Colonic mucosa (tissue), 4 donors: ENCODE results near the gene MICALL1. TPM values are rescaled to one million over a fixed set of nuclear protein-coding genes. Genes with fewer than 3 reads are reported as not detected.

Source experiments
- DNase-seq: peaks from one replicate; pipeline ENCODE4 v3.0.0-alpha.2; 2020
- H3K27ac ChIP-seq: fragments of 200-600 bp; one replicate; pipeline ENCODE4 v1.8.0; 2021
- H3K27me3 ChIP-seq: fragments of 200-600 bp; one replicate; pipeline ENCODE4 v1.8.0; 2021
- H3K36me3 ChIP-seq: fragments of 200-600 bp; one replicate; pipeline ENCODE4 v1.8.0; 2021
- H3K4me1 ChIP-seq: fragments of 200-600 bp; one replicate; pipeline ENCODE4 v1.8.0; 2021; ENCODE audit warnings: mild to moderate bottlenecking
- H3K4me3 ChIP-seq: fragments of 200-600 bp; one replicate; pipeline ENCODE4 v1.8.0; 2021
- H3K9ac ChIP-seq, 2 donors: one replicate each; pipeline ENCODE4 v1.7.0; 2013; ENCODE audit warnings: control low read depth in 2 of 2, low read depth in 2 of 2, low read length in 2 of 2
- H3K9me3 ChIP-seq: fragments of 200-600 bp; one replicate; pipeline ENCODE4 v1.8.0; 2021
- intact Hi-C: fragments of 100-400 bp; cut with DNase I; formaldehyde crosslinking; loops from one replicate; pipeline ENCODE4 v1.14.1; 2022
- total RNA-seq, 2 donors: library from RNA; stranded (reverse); fragmentation: NEBNext Ultra II Directional in 1 of 2; extraction: Animal tissue kit (Norgen Biotek cat#: 25700) in 1 of 2; gene quantifications; one replicate each; pipeline ENCODE4 v1.2.1, GENCODE V29; 2021
- TF ChIP-seq, protein P1 (sequence below): fragments of 200-600 bp; IDR thresholded peaks from one replicate; pipeline ENCODE4 v1.8.0; 2022; ENCODE audit warnings: antibody characterized with exemption, mild to moderate bottlenecking
- donor health status: healthy.
- donor health status: DM: no; HTN: no; CAD: no.
- donor health status: DM: no; HTN: no; CAD: no.

The MICALL1 gene
- total RNA-seq, 2 donors from 2014 or later = 27.3 TPM

- H3K27me3 ChIP-seq = no peaks in the 10 kb centered on the region
Observed at GRCh38 chr22:37880668-37881440, 25.2 kb upstream of the MICALL1 start.

GRCh38 chr22:37884420-37884819 lies 21.7 kb upstream of the MICALL1 start:
- Histone ChIP-seq H3K27ac (no peak overlapping the region), H3K27me3 (no peaks in the 10 kb centered on the region), H3K36me3 (peaks cover 5% of the 10 kb centered on the region), H3K4me1 (no peaks in the 10 kb centered on the region), H3K4me3 (no peak overlapping the region), H3K9ac (no peak overlapping the region), H3K9me3 (no peaks in the 10 kb centered on the region)
- DNase-seq = no peak
- intact Hi-C loops = no loop called here
- TF ChIP-seq, protein P1, sequence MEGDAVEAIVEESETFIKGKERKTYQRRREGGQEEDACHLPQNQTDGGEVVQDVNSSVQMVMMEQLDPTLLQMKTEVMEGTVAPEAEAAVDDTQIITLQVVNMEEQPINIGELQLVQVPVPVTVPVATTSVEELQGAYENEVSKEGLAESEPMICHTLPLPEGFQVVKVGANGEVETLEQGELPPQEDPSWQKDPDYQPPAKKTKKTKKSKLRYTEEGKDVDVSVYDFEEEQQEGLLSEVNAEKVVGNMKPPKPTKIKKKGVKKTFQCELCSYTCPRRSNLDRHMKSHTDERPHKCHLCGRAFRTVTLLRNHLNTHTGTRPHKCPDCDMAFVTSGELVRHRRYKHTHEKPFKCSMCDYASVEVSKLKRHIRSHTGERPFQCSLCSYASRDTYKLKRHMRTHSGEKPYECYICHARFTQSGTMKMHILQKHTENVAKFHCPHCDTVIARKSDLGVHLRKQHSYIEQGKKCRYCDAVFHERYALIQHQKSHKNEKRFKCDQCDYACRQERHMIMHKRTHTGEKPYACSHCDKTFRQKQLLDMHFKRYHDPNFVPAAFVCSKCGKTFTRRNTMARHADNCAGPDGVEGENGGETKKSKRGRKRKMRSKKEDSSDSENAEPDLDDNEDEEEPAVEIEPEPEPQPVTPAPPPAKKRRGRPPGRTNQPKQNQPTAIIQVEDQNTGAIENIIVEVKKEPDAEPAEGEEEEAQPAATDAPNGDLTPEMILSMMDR = no peak

More at GRCh38 chr22:37880668-37881440, 25.2 kb upstream of the MICALL1 start:
- DNase-seq = no peak
- H3K9me3 ChIP-seq = no peaks in the 10 kb centered on the region
- H3K4me3 ChIP-seq = no peak overlapping the region
- H3K9ac ChIP-seq = no peak overlapping the region
- intact Hi-C loops = no loop called here
- H3K27ac ChIP-seq = no peak overlapping the region
- TF ChIP-seq, protein P1 = no peak
- H3K4me1 ChIP-seq = no peaks in the 10 kb centered on the region
- peaks cover 13% of the 10 kb centered on the region for H3K36me3 ChIP-seq

- DNase-seq = peak; percentile 36
- Histone ChIP-seq H3K27ac (no peak overlapping the region), H3K4me1 (no peaks in the 10 kb centered on the region), H3K4me3 (no peak overlapping the region), H3K9ac (no peak overlapping the region), H3K36me3 (peaks cover 5% of the 10 kb centered on the region), H3K9me3 (no peaks in the 10 kb centered on the region), H3K27me3 (no peaks in the 10 kb centered on the region)
- TF ChIP-seq, protein P1 = no peak
- intact Hi-C loops = no loop called here
Observed at GRCh38 chr22:37887584-37888378, 18.3 kb upstream of the MICALL1 start.

- Histone ChIP-seq H3K9ac (no peak overlapping the region), H3K4me3 (no peak overlapping the region), H3K4me1 (peaks cover 6% of the 10 kb centered on the region), H3K27me3 (no peaks in the 10 kb centered on the region), H3K9me3 (no peaks in the 10 kb centered on the region), H3K27ac (no peak overlapping the region), H3K36me3 (peaks cover 5% of the 10 kb centered on the region)
- intact Hi-C loops = no loop called here
- DNase-seq = no peak
- TF ChIP-seq, protein P1 = no peak
Observed at GRCh38 chr22:37891926-37892325, 14.2 kb upstream of the MICALL1 start.

DNA sequence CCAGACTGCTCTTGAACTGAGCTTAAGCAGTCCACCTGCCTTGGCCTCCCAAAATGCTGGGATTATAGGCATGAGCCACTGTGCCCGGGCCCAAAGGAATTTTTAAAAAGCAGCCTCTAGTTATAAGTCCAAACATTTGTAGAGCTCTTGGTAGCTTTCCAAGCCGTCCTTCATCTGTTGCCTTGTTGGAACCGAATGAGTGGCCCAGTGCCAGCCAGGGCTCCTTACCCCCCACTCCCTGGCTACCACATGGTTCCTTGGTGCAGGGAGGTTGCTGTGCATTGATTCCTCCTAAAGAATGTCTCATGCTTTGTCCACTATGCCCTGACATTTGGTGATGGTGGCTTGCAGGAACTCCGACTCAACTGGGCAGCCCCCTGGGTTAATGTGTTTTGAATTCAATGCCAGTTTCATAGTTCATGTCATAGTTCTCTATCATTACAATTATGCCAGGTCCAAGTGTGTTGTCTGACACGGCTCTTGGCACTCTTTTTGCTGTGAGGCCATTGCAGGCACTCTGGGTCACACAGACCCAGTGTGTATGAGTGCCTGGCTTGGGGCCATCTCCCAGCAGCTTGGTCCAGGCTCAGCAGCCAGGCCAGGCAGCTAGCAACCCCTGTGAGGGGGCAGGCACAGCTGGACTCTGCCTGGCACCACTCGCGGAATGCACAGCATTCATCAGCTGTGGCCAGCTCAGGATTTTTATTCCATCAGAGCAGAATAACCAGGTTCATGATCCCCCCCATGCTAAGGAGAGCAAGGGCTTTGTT lies 13.3 kb upstream of the MICALL1 start:
- TF ChIP-seq, protein P1 = no peak
- no peak overlapping the region for H3K4me3 ChIP-seq
- peaks cover 5% of the 10 kb centered on the region for H3K36me3 ChIP-seq
- intact Hi-C loops = no loop called here
- H3K9ac ChIP-seq = no peak overlapping the region
- no peak for DNase-seq
- H3K9me3 ChIP-seq = no peaks in the 10 kb centered on the region
- no peaks in the 10 kb centered on the region for H3K27me3 ChIP-seq
- peaks cover 7% of the 10 kb centered on the region for H3K4me1 ChIP-seq
- H3K27ac ChIP-seq = no peak overlapping the region
